ENCODE measurements around the gene CD300C.

GRCh38 chr17:74520016-74520434 is 25.9 kb downstream of the CD300C start:
- no peak for TF ChIP-seq POLR2AphosphoS5 (IDR thresholded peaks at IDR 0.05; ENCODE audit: insufficient read depth in 1 of 2, low read depth in 1 of 2)
- TF ChIP-seq, protein P1, sequence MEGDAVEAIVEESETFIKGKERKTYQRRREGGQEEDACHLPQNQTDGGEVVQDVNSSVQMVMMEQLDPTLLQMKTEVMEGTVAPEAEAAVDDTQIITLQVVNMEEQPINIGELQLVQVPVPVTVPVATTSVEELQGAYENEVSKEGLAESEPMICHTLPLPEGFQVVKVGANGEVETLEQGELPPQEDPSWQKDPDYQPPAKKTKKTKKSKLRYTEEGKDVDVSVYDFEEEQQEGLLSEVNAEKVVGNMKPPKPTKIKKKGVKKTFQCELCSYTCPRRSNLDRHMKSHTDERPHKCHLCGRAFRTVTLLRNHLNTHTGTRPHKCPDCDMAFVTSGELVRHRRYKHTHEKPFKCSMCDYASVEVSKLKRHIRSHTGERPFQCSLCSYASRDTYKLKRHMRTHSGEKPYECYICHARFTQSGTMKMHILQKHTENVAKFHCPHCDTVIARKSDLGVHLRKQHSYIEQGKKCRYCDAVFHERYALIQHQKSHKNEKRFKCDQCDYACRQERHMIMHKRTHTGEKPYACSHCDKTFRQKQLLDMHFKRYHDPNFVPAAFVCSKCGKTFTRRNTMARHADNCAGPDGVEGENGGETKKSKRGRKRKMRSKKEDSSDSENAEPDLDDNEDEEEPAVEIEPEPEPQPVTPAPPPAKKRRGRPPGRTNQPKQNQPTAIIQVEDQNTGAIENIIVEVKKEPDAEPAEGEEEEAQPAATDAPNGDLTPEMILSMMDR (IDR thresholded peaks at IDR 0.05), result no peak

All from vagina (tissue), 2 donors.